ENCODE measurements around the gene NUDT14.

- TF ChIP-seq POLR2A (IDR thresholded peaks at IDR 0.05) (no peak), CTCF (IDR thresholded peaks at IDR 0.05) (no peak), EP300 (IDR thresholded peaks at IDR 0.05) (no peak)
Measured at GRCh38 chr14:105139831-105140239, 41.3 kb downstream of the NUDT14 start.
